A549 (cell line): ENCODE results near the gene CACNA1F. TPM values are rescaled to one million over a fixed set of nuclear protein-coding genes. Genes with fewer than 3 reads are reported as not detected.

Experiments used
- ATAC-seq, 2 experiments: fragments of 200-7000 bp in 1 of 2; fragments of >200 bp in 1 of 2; cut with Nextera tagmentation in 1 of 2; cut with Tn5 transposase in 1 of 2; 3 replicates each; pipeline versions ENCODE4 v1.8.0 to v1.9.1; 2018 to 2020; ENCODE audit warnings: mild to moderate bottlenecking in 1 of 2, moderate library complexity in 1 of 2
- CTCF ChIA-PET: fragments of 300-600 bp; sonication (Branson Sonifier 250); formaldehyde crosslinking; extraction: SDS; loops from one replicate; lab custom pipeline; 2021; ENCODE audit warnings: antibody characterized with exemption, inconsistent platforms; lab: Yijun Ruan, JAX
- POLR2A ChIA-PET: fragments of 350-600 bp; formaldehyde crosslinking; extraction: SDS; loops from one replicate; lab custom pipeline; 2021; ENCODE audit warnings: antibody characterized with exemption, inconsistent platforms; lab: Yijun Ruan, JAX
- DNase-seq, 2 experiments: peaks; one replicate each; pipeline versions ENCODE4 v3.0.0 to v3.0.0-alpha.2; 2011 to 2016; ENCODE audit warnings: low read depth in 1 of 2, low spot score in 1 of 2
- FAIRE-seq: peaks from 2 replicates; lab custom pipeline; 2011; peaks lifted over from hg19 to GRCh38; lab: Jason Lieb, UNC
- H3K27ac ChIP-seq, 2 experiments: fragments of >200 bp; sonication (Bioruptor Twin); formaldehyde crosslinking; 3 replicates each; pipeline ENCODE4 v1.5.1; 2016 to 2017
- H3K4me1 ChIP-seq: fragments of >200 bp; sonication (Bioruptor Twin); formaldehyde crosslinking; 3 replicates; pipeline ENCODE4 v1.6.1; 2016
- H3K4me2 ChIP-seq: fragments of >200 bp; sonication (Bioruptor Twin); formaldehyde crosslinking; 3 replicates; pipeline ENCODE4 v1.6.1; 2016
- H3K4me3 ChIP-seq: fragments of >200 bp; sonication (Bioruptor Twin); formaldehyde crosslinking; 3 replicates; pipeline ENCODE4 v1.5.1; 2016
- H3K9me3 ChIP-seq: fragments of >200 bp; sonication (Bioruptor Twin); formaldehyde crosslinking; 3 replicates; pipeline ENCODE4 v1.6.1; 2016
- CBX8 ChIP-seq: fragments of 200-600 bp; sonication (generic); IDR thresholded peaks from 2 replicates; pipeline ENCODE4 v1.6.1; 2016
- CEBPB ChIP-seq, 2 experiments: fragments of >200 bp in 1 of 2; sonication (Bioruptor Twin) in 1 of 2; formaldehyde crosslinking in 1 of 2; IDR thresholded peaks; 2 replicates each; pipeline ENCODE4 v1.6.1; 2012 to 2016
- CHD4 ChIP-seq: fragments of 200-600 bp; sonication (generic); IDR thresholded peaks from 2 replicates; pipeline ENCODE4 v1.6.1; 2016; ENCODE audit warnings: antibody characterized with exemption, mild to moderate bottlenecking, borderline replicate concordance
- EHF ChIP-seq: fragments of 250-450 bp; sonication (Bioruptor Pico); IDR thresholded peaks from 2 replicates; pipeline ENCODE4 v1.5.0; 2020; ENCODE audit warnings: mild to moderate bottlenecking
- EHMT2 ChIP-seq: fragments of 200-600 bp; sonication (generic); IDR thresholded peaks from 2 replicates; pipeline ENCODE4 v1.6.1; 2016; ENCODE audit warnings: antibody characterized with exemption, low read depth, mild to moderate bottlenecking, moderate library complexity
- FOSB ChIP-seq: fragments of 250-450 bp; sonication (Bioruptor Pico); IDR thresholded peaks from 2 replicates; pipeline ENCODE4 v1.5.0; 2020; ENCODE audit warnings: mild to moderate bottlenecking, moderate library complexity
- FOXS1 ChIP-seq: fragments of 250-450 bp; sonication (Bioruptor Pico); IDR thresholded peaks from 2 replicates; pipeline ENCODE4 v1.5.0; 2020; ENCODE audit warnings: mild to moderate bottlenecking, moderate library complexity
- GATA3 ChIP-seq: IDR thresholded peaks from 2 replicates; pipeline ENCODE4 v1.6.1; 2012; ENCODE audit warnings: borderline replicate concordance
- HDAC2 ChIP-seq: fragments of 200-600 bp; sonication (generic); IDR thresholded peaks from 2 replicates; pipeline ENCODE4 v1.6.1; 2016
- HOXA7 ChIP-seq: fragments of 250-450 bp; sonication (Bioruptor Pico); IDR thresholded peaks from 2 replicates; pipeline ENCODE4 v1.5.0; 2020; ENCODE audit warnings: mild to moderate bottlenecking, moderate library complexity
- JUNB ChIP-seq: fragments of >200 bp; sonication (Bioruptor Twin); formaldehyde crosslinking; IDR thresholded peaks from 2 replicates; pipeline ENCODE4 v1.6.1; 2016
- MAZ ChIP-seq: fragments of 150-350 bp; IDR thresholded peaks from 2 replicates; pipeline ENCODE4 v1.6.1; 2014; ENCODE audit warnings: antibody characterized with exemption, low read depth, low read length, borderline replicate concordance
- NFE2L2 ChIP-seq: fragments of 150-350 bp; conservative IDR thresholded peaks from 2 replicates; pipeline ENCODE4 v1.6.1; 2014; ENCODE audit warnings: low read length
- PBX3 ChIP-seq: IDR thresholded peaks from 2 replicates; pipeline ENCODE4 v1.6.1; 2012
- PHF8 ChIP-seq: fragments of 200-600 bp; sonication (generic); IDR thresholded peaks from 2 replicates; pipeline ENCODE4 v1.6.1; 2016; ENCODE audit warnings: low read depth, mild to moderate bottlenecking, antibody characterized with exemption, moderate library complexity, borderline replicate concordance
- TFCP2L1 ChIP-seq: fragments of 250-450 bp; sonication (Bioruptor Pico); IDR thresholded peaks from 2 replicates; pipeline ENCODE4 v1.5.0; 2021; ENCODE audit warnings: mild to moderate bottlenecking
- TP53 ChIP-seq: fragments of 250-450 bp; sonication (Bioruptor Pico); IDR thresholded peaks from 2 replicates; pipeline ENCODE4 v1.5.0; 2021; ENCODE audit warnings: mild to moderate bottlenecking, moderate library complexity
- WGBS: methylation state at CpG from one replicate; pipeline ENCODE4 v1.1.6; 2017; ENCODE audit errors: missing lambda C conversion rate; 5-methylcytosine and 5-hydroxymethylcytosine counted together
- polyA plus RNA-seq, 4 experiments: library from polyadenylated mRNA; depleted of rRNA in 3 of 4; stranded (reverse); fragments of >200 nt; fragmentation: RNase III in 1 of 4; extraction: RNeasy Plus Mini Kit Qiagen cat#74134 plus additional on column Dnase treatment in 1 of 4; gene quantifications; 2 replicates in 3 of 4; 3 replicates in 1 of 4; pipeline ENCODE4 v1.2.3, GENCODE V29; 2011 to 2017
- TF ChIP-seq, protein P1 (sequence below): fragments of >200 bp; sonication (Bioruptor Twin); formaldehyde crosslinking; IDR thresholded peaks from 3 replicates; pipeline ENCODE4 v1.5.1; 2016
- TF ChIP-seq, protein P2 (sequence below): fragments of >200 bp; sonication (Bioruptor Twin); formaldehyde crosslinking; IDR thresholded peaks from 3 replicates; pipeline ENCODE4 v1.6.1; 2016
- TF ChIP-seq, protein P3 (sequence below): fragments of 200-600 bp; sonication (generic); IDR thresholded peaks from 2 replicates; pipeline ENCODE4 v1.6.1; 2016; ENCODE audit warnings: antibody characterized with exemption, mild to moderate bottlenecking, moderate library complexity
- TF ChIP-seq, protein P4 (sequence below): fragments of 250-450 bp; sonication (Bioruptor Pico); IDR thresholded peaks from 2 replicates; pipeline ENCODE4 v1.5.0; 2020; ENCODE audit warnings: low read depth, mild to moderate bottlenecking, moderate library complexity
- TF ChIP-seq, protein P5 (sequence below): fragments of 450-650 bp; IDR thresholded peaks from 2 replicates; pipeline ENCODE4 v1.6.1; 2014; ENCODE audit warnings: antibody characterized with exemption
- TF ChIP-seq, protein P6 (sequence below): fragments of 250-450 bp; sonication (Bioruptor Pico); IDR thresholded peaks from 2 replicates; pipeline ENCODE4 v1.5.0; 2021; ENCODE audit warnings: mild to moderate bottlenecking, moderate library complexity, borderline replicate concordance

The CACNA1F gene
- polyA plus RNA-seq, 2 of the 4 experiments (the other 2 are of a cell fraction): not detected

DNA sequence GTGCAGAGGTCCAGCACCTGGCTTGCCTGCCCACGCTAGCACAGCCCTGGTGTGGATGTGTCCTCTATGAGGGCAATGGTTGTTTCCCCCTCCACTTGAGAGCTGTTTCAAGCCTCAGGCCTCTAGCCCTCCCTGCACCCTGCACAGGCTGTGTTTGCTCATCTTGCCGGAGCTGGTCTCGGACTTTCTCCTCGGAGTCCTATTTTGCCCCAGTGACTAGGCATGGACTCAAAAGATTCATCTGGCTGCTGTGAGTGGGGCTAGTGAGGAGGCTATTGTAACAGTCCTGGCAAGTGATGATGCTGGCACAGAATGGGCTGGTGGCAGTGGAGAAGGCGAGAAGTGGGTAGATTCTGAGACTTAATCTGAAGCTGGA is 25.6 kb upstream of the CACNA1F start:
- TF ChIP-seq HDAC2 (no peak), CBX8 (no peak), JUNB (no peak)
- TF ChIP-seq, protein P1, sequence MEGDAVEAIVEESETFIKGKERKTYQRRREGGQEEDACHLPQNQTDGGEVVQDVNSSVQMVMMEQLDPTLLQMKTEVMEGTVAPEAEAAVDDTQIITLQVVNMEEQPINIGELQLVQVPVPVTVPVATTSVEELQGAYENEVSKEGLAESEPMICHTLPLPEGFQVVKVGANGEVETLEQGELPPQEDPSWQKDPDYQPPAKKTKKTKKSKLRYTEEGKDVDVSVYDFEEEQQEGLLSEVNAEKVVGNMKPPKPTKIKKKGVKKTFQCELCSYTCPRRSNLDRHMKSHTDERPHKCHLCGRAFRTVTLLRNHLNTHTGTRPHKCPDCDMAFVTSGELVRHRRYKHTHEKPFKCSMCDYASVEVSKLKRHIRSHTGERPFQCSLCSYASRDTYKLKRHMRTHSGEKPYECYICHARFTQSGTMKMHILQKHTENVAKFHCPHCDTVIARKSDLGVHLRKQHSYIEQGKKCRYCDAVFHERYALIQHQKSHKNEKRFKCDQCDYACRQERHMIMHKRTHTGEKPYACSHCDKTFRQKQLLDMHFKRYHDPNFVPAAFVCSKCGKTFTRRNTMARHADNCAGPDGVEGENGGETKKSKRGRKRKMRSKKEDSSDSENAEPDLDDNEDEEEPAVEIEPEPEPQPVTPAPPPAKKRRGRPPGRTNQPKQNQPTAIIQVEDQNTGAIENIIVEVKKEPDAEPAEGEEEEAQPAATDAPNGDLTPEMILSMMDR: no peak
- H3K4me3 ChIP-seq: no peak overlapping the region
- POLR2A ChIA-PET: interaction anchor here (0.6 to 0.7 kb wide), 2 partner anchors 9 to 64 kb away, joined by 3 to 5 read pairs; no protein-coding TSS in a partner anchor
- DNase-seq: no peak
- 81% methylated on average over 4 of the region's 5 CpGs for WGBS
- H3K4me1 ChIP-seq: no peaks in the 10 kb centered on the region
- no peaks in the 10 kb centered on the region for H3K9me3 ChIP-seq
- ATAC-seq: no peak
- no peak for FAIRE-seq
- no peak overlapping the region for H3K4me2 ChIP-seq
- CTCF ChIA-PET: interaction anchor here (0.7 to 1.0 kb wide), 2 partner anchors 9 to 66 kb away, joined by 3 read pairs; no protein-coding TSS in a partner anchor
- no peak overlapping the region for H3K27ac ChIP-seq

DNA sequence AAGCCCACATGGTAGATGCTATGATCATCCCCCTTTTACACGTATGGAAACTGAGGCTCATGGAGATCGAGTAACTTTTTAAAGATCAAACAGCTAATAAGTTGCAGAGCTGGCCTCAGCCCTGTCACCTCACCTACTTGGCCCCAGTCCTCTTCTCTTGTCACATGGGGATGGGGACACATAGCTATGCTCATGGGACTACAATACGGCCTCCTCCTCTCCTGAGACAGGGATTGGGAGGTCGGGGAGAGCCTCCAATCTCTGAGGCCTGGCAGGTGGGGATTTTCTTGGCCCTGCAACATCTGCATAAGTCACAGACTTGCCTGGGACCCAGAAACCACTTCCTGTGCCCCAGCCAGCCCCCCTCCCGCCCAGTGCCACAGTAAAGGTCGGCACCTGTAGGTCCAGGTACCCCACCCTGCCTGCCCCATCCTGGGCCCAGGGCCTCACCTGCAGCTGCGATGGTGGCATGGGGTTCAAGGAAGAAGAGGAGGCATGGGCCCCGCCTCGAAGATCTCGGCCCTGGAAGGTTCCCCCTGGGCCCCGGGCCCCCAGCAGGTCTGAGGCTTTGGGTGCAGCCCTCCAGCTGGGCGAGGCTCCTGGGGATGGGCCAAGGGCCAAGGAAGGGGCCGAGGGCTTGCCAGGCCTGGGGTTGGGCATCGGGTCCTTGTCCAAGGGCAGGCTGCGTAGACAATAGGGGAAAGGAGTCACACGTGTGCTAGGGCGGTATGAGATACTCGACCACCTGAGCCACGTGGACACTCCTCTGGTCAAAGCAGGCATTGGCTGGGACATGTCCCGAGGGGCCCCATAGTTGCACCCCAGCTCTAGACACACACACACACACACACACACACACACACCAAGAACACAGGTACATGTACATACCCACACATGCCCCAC is 25.0 kb upstream of the CACNA1F start:
- FAIRE-seq: no peak
- Histone ChIP-seq H3K9me3 (no peaks in the 10 kb centered on the region), H3K4me2 (no peak overlapping the region), H3K4me3 (no peak overlapping the region), H3K4me1 (no peaks in the 10 kb centered on the region), H3K27ac (no peak overlapping the region)
- TF ChIP-seq TFCP2L1 (CRISPR knock-in tag) (no peak), MAZ (no peak), TP53 (CRISPR knock-in tag) (no peak), NFE2L2 (no peak), EHMT2 (no peak), GATA3 (no peak), FOXS1 (CRISPR knock-in tag) (no peak), FOSB (CRISPR knock-in tag) (no peak), PHF8 (no peak), CHD4 (no peak), EHF (CRISPR knock-in tag) (no peak), PBX3 (no peak), CEBPB (IDR thresholded peaks at IDR 0.05) (no peak), HOXA7 (CRISPR knock-in tag) (no peak), JUNB (no peak)
- TF ChIP-seq, protein P2, sequence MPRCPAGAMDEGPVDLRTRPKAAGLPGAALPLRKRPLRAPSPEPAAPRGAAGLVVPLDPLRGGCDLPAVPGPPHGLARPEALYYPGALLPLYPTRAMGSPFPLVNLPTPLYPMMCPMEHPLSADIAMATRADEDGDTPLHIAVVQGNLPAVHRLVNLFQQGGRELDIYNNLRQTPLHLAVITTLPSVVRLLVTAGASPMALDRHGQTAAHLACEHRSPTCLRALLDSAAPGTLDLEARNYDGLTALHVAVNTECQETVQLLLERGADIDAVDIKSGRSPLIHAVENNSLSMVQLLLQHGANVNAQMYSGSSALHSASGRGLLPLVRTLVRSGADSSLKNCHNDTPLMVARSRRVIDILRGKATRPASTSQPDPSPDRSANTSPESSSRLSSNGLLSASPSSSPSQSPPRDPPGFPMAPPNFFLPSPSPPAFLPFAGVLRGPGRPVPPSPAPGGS: no peak
- TF ChIP-seq, protein P3, sequence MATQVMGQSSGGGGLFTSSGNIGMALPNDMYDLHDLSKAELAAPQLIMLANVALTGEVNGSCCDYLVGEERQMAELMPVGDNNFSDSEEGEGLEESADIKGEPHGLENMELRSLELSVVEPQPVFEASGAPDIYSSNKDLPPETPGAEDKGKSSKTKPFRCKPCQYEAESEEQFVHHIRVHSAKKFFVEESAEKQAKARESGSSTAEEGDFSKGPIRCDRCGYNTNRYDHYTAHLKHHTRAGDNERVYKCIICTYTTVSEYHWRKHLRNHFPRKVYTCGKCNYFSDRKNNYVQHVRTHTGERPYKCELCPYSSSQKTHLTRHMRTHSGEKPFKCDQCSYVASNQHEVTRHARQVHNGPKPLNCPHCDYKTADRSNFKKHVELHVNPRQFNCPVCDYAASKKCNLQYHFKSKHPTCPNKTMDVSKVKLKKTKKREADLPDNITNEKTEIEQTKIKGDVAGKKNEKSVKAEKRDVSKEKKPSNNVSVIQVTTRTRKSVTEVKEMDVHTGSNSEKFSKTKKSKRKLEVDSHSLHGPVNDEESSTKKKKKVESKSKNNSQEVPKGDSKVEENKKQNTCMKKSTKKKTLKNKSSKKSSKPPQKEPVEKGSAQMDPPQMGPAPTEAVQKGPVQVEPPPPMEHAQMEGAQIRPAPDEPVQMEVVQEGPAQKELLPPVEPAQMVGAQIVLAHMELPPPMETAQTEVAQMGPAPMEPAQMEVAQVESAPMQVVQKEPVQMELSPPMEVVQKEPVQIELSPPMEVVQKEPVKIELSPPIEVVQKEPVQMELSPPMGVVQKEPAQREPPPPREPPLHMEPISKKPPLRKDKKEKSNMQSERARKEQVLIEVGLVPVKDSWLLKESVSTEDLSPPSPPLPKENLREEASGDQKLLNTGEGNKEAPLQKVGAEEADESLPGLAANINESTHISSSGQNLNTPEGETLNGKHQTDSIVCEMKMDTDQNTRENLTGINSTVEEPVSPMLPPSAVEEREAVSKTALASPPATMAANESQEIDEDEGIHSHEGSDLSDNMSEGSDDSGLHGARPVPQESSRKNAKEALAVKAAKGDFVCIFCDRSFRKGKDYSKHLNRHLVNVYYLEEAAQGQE: no peak
- TF ChIP-seq, protein P4, sequence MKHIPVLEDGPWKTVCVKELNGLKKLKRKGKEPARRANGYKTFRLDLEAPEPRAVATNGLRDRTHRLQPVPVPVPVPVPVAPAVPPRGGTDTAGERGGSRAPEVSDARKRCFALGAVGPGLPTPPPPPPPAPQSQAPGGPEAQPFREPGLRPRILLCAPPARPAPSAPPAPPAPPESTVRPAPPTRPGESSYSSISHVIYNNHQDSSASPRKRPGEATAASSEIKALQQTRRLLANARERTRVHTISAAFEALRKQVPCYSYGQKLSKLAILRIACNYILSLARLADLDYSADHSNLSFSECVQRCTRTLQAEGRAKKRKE (CRISPR knock-in tag): no peak
- TF ChIP-seq, protein P5, sequence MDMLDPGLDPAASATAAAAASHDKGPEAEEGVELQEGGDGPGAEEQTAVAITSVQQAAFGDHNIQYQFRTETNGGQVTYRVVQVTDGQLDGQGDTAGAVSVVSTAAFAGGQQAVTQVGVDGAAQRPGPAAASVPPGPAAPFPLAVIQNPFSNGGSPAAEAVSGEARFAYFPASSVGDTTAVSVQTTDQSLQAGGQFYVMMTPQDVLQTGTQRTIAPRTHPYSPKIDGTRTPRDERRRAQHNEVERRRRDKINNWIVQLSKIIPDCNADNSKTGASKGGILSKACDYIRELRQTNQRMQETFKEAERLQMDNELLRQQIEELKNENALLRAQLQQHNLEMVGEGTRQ: no peak
- TF ChIP-seq, protein P6, sequence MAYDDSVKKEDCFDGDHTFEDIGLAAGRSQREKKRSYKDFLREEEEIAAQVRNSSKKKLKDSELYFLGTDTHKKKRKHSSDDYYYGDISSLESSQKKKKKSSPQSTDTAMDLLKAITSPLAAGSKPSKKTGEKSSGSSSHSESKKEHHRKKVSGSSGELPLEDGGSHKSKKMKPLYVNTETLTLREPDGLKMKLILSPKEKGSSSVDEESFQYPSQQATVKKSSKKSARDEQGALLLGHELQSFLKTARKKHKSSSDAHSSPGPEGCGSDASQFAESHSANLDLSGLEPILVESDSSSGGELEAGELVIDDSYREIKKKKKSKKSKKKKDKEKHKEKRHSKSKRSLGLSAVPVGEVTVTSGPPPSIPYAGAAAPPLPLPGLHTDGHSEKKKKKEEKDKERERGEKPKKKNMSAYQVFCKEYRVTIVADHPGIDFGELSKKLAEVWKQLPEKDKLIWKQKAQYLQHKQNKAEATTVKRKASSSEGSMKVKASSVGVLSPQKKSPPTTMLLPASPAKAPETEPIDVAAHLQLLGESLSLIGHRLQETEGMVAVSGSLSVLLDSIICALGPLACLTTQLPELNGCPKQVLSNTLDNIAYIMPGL (CRISPR knock-in tag): no peak
- ATAC-seq: no peak
- CTCF ChIA-PET: interaction anchor here (1.0 kb wide), 1 partner anchor 65 kb away, joined by 3 read pairs; no protein-coding TSS in a partner anchor
- no peak for DNase-seq
- WGBS: 70% methylated on average over 7 of the region's 20 CpGs
- POLR2A ChIA-PET: no interaction called here
